T1000 (cell line): ENCODE results near the gene BCLAF1.
A peak's percentile ranks its signal among the peaks of the same experiment; 100 is the strongest.

ENCODE experiments used
- DNase-seq: peaks from one replicate; lab custom pipeline; 2025; ENCODE audit warnings: mixed read lengths; lab: John Stamatoyannopoulos, UW

The BCLAF1 gene, protein sequence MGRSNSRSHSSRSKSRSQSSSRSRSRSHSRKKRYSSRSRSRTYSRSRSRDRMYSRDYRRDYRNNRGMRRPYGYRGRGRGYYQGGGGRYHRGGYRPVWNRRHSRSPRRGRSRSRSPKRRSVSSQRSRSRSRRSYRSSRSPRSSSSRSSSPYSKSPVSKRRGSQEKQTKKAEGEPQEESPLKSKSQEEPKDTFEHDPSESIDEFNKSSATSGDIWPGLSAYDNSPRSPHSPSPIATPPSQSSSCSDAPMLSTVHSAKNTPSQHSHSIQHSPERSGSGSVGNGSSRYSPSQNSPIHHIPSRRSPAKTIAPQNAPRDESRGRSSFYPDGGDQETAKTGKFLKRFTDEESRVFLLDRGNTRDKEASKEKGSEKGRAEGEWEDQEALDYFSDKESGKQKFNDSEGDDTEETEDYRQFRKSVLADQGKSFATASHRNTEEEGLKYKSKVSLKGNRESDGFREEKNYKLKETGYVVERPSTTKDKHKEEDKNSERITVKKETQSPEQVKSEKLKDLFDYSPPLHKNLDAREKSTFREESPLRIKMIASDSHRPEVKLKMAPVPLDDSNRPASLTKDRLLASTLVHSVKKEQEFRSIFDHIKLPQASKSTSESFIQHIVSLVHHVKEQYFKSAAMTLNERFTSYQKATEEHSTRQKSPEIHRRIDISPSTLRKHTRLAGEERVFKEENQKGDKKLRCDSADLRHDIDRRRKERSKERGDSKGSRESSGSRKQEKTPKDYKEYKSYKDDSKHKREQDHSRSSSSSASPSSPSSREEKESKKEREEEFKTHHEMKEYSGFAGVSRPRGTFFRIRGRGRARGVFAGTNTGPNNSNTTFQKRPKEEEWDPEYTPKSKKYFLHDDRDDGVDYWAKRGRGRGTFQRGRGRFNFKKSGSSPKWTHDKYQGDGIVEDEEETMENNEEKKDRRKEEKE

DNA sequence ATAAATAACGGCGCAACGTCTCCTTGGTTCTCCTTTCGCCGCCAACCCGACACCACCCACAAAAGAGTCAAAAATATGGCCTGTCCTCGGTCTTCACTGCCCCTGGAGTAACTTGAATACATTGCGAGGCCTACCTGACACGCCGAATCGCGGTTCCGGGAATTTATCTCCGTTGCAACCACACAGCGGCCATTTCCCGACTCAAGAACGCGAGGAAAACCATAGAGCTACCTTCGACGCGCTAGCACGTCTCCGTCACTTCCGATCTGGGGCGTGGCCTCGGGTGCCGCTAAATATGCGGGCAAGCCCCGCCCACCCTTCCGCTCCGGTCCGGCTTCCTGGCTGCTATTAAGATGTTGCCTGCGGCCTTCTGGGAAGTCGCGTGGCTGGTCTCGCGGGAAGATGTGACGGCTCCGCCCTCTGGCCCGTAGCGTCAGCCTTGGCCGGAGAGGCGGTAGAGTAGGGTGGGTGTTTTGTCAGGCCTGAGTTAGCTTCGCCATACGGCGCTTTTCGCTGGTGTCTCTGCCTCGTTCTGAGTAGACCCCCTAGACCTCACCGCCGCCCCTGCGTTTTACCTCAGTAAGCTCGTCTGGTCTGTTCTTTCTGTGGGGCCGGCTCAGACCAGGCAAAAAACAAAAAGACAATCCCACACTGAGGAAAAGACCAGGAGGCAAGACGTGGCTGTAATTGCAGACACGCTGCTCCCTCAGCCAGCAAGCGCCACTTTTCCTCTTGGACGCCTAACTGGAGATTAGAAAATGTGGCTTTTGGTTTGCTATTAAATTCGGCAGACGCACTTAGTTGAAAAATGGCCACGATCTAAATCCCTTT lies at the start of gene BCLAF1:
TSS of gene BCLAF1 (minus strand) at position 268 of the 831 bp plus-strand sequence. CDS start 9,980 bp downstream, outside the sequence.
- peak; percentile 98 for DNase-seq

DNA sequence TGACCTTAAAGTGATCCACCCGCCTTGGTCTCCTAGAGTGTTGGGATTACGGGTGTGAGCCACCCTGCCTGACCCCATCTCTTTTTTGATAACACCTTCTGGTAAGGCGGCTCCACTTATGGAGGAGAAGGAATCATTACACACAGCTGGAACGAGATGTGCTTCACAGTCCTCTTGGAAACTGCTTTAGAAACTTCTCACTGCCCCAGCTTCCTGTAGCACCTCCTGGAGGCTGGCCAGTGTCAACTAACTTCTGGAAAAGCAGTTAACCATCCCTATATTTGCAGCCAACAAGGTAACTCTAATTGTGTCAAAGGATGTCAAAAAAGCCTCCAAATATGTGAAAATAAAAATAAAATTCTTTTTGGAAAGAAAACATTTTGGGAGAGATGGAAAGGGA lies 48.8 kb upstream of the BCLAF1 start:
- no peak for DNase-seq

DNA sequence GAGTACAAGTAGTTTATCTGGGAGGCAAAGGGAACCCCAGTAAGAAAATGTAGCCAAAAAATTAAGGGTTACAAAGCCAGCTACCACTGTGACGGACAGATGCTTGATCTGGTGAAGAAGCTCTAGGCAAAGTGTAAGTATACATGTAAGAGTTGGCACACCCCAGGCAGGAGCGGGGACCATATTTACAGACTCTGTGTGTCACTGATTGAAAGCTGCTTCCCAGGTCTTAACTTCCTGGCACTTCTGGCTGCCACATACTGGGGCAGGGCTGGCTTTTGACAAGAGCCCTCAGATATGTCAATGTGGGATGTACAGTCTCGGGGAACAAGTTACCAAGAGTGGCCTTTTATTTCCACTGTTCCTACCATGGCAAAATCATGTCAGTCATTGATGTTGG lies 48.0 kb upstream of the BCLAF1 start:
- no peak for DNase-seq

DNA sequence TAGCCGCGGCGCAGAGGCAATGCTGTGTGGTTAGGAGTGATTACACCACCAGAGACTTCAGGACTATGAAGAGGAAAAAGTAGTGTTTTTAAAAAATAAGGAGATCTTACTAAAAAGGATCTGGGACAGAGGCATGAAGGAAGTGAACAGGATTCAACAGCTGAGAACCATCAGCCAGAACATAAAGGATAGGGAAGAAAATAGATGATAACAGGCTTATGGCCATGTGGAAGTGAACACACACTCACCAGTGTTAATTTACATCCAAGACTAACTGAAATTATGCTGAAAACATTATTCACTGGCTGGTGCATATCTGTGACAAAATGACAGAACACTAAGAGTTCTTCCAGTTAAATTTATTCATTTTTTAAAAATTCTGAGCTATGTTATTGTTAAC lies 47.5 kb upstream of the BCLAF1 start:
- DNase-seq, result no peak

DNA sequence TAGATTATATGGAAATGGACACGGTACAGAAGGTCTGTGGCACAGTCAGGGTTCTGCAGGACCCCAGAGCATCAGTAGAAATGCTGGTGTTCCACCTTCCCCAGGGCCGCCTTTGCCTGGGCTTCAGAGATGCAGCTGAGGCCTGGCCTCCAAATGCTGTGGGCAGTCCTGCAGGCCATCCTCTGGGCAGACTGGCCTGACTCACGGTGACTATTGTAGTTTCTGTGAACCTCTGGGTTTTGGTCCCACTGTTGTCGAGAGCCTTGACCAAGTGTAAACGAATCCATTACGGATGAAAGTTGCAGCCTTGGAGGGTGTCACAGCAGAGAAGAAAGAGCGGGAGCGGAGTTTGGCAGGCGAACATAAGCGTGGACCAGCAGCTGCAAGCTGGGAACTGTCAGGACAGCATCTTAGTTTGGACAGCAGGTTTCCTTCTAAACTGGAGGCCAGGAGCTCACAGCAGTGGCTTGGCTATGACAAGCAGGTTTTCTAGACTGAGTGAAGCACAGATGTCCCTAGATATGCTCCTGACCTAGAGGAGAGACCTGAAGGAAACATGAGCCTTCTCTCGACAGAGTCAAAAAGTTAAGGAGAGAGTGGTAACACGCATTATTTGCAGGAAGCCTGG lies 46.2 kb upstream of the BCLAF1 start:
- DNase-seq, result no peak

DNA sequence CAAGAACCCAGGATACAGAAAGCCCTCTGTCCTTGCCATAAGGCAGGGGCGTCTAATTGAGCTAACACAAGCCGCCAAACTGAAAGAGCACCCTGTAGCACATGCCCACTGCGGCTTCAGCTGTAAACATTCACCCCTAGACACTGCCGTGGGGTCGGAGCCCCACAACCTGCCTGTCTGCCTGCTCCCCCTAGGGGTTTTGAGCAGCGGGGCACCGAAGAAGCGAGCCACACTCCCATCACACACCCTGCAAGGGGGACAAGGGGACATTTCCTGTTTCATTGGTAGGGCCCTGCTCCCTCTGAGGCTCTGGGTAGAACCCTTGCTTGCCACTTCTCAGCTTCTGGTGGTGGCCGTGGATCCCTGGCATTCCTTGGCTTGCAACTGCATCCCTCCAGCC lies 45.2 kb upstream of the BCLAF1 start:
- DNase-seq, result no peak

DNA sequence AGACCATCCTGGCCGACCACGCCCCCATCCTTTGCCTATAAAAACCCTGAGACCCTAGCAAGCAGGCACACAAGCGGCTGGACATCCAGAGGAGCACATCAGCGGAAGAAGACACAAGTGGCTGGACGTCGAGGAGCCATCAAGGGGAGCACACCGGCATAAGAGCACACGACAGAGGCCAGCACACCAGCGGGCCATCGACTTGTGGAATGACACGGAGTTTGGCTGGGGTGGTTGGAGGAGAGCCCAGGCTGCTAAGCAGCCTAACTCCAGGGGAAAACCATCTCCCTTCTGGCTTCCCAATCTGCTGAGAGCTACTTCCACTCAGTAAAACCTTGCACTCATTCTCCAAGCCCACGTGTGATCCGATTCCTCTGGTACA lies 44.8 kb upstream of the BCLAF1 start:
- DNase-seq, result no peak

DNA sequence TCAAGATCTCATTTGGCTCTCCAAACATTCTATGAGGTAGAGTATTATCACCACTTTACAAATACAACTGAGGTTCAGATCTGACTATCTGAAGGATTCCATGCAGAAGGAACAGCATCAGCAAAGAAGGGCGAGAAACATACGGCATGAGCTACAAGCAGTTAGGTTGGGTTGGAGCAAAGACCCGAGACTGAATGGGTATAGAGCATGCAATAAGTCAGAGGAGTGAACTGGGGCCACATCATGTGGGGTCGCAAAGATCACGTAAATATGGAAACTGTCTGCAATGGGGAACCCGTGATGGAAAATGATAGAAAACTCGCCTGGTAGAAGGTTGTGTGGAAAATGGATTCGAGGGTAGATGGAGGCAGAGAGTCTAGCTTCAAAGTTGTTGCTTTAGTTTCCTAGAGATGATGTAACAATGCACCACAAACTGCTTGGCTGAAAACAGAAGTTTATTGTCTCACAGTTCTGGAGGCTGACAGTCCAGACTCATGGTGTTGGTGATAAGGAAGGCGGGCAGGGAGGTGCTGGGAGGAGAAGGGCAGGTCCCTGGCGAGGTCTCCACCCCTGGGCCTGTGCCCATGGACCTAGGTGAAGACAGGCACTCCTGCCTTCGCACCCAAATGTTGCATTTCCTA lies 44.3 kb upstream of the BCLAF1 start:
- no peak for DNase-seq

DNA sequence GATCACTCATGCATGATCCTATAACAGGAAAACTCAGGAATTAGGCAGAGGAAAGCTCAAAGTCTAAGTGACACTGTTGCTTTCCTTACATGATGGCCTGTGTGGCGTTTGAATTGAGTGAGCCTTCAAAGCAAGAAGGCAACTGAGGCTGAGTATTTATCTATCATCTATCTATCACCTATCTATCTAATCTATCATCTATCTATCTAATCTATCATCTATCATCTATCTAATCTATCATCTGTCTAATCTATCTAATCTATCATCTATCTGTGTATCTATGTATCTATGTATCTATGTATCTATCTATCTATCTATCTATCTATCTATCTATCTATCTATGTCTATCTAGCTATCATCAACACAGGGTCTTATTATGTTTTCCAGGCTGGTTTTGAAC lies 41.8 kb upstream of the BCLAF1 start:
- DNase-seq, result no peak

DNA sequence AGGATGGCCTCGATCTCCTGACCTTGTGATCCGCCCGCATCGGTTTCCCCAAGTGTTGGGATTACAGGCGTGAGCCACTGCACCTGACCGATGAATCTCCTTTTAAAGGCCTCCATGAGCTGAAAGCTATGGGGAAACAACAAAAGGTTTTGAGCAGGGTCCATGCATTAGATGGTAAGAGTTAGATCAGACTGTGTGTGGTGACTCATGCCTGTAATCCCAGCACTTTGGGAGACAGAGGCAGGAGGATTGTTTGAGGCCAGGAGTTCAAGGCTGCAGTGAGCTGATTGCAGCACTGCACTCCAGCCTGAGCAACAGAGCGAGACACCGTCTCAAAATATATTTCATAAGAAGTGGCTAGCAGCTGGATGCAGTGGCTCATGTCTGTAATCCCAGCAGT lies 41.0 kb upstream of the BCLAF1 start:
- DNase-seq, result no peak

DNA sequence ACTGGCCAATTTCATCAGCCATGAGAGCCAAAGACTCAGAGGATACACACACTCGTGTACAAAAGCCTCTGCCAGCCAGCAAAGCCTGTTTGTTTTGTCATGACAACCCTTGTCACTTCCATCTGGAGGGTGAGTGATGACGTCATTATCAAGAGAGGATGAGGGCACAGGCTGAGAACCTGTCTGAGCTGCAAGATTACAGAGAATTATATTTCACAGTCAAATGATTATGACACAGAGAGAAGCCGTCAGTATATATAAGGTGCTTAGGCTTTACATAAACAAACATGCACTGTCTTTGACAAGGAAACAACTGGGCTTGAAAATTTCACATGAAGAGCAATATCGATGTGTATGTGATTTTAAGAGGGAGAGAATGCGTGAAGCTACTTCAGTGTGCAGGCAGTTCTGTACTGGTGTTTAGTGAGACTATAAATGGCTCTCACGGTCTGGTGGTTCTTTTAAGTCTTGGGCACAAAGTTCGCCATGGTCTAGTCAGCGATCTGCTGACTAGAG lies 36.5 kb upstream of the BCLAF1 start:
- DNase-seq, result no peak

DNA sequence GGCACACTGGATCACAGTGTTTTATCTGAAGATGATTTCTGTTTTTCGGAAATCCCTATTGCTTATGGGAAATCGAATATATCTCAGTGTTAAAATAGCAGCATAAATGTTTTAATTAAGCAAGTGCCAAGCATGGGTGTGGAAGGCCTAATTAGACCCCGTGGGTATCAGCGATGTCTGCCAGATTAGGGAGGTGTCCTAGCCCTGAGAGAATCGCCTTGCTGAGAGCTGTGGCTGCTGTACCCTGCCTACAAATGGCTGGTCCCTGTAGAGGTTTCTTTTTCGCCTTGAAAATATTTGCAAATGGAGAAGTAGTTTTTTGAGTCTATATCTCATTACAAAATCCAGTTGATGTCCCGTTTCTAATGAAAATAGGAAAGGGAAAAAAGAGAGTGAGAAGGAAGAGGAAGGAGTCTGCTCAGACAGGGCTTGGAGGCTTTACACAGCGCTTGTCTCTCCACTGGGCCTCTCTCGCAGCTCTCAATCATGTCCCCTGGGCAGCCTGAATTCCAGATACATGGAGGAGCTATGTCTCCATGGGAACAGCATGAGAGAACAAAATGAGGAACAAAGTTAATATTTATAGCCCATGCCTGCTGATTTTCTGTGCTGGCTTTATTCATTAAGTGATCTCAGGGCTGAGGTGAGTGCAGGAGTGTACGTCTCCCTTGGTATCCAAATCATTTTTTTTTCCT lies 35.2 kb upstream of the BCLAF1 start:
- DNase-seq, result no peak

DNA sequence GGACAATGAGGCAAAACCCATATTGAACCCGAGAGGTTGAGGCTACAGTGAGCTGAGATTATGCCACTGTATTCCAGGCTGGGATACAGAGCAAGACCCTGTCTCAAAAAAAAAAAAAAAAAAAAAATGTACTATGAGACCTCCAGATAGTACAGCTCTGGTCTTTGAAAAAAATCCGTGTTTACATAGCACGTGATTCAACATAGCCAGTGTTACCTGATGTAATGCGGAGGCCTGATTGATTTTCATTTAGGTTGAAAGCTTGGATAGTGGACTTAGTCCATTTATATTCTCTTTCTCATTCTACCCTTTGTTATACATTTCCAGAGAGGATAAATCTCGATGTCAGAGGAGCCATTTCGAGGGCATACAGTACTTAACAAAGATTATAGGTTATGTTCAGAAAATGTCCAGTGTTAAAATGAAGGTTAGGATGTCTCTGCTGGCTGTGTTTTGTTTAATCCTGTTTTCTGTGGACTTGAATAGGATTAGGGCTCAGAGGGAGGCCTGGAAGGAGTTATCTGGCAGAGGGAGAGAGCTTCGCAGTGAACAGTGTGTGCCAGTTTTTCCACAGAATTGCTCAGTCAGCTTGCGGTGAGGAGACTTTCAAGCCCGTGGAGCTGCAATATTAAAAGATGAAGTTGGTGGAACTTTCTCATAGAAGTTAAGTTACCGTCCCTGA lies 33.9 kb upstream of the BCLAF1 start:
- no peak for DNase-seq

DNA sequence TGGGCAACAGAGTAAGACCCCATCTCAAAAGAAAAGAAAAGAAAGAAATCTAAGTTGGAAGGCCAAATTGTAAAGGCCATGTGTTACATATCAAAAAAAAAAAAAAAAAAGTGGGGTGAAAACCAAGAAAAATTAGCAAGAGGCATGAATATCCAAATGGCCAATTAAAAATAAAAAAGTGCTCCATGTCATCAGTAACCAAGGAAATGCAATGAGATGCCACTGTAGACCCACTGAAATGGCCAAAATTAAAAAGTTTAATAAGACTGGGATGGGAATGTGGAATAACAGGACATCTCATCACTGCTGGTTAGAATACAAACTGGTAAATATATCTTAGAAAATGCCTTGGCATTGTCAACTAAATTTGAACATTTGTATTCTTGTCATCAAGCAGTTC lies 30.1 kb upstream of the BCLAF1 start:
- DNase-seq, result no peak

DNA sequence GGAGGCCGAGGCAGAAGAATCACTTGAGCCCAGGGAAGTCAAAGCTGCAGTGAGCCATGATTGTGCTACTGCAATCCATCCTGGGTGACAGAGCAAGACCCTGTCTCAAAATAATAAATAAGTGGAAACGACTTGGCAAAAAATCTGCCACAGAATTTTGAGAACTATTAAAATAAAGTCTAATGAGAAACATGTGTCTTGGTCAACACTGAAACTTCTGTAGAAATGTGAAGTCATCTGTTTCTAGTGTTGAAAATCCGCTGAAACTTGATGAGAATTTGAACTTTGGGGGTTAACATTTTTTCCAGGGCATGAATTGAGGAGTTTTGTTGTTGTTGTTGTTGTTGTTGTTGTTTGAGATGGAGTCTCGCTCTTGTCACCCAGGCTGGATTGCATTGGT lies 29.0 kb upstream of the BCLAF1 start:
- no peak for DNase-seq

DNA sequence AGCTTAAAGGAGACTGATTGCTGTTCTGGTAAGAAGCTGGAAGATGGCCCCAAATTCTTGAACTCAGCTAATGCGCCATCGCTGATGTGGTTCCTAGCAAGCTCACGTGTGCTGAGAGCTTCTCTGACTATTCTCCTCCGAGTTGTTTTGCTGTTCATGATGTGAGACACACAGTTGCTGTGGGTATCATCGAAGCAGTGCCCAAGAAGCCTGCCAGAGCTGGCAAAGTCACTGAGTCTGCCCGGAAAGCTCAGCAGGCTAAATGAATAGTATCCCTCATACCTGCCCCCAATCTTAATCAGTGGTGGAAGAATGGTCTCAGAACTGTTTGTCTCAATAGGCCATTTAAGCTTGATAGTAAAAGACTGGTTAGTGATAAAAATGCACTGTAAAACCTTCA lies 28.3 kb upstream of the BCLAF1 start:
- no peak for DNase-seq

DNA sequence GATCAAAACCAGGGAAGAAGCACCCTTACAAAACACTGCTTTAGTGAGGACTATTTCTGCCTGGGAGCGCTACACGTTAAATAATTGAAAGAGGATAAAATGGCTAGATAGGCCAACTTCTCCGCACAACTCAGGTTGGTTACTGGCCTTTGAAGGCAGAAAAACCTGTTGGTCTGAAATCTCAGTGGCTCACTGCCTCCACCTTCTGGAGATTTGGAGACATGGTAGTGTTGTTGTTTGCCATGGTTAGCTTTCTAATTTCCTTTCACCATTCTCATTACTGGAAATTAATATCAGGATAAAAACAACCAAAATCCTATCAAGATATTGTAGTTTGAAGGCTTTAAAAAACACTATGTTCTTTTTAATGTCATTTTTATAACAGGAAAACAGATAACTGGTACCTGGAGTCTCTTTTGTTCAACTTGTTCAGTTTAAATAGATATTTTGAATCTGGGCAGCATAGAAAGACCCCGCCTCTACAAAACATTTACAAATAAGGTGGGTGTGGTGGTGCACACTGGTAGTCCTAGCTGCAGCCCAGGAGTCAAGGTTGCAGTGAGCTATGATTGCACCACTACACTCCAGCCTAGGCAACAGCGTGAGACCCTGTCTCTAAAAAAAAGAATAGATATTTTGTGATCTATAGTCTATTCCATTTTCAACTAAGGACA lies 27.5 kb upstream of the BCLAF1 start:
- peak; percentile 16 for DNase-seq

DNA sequence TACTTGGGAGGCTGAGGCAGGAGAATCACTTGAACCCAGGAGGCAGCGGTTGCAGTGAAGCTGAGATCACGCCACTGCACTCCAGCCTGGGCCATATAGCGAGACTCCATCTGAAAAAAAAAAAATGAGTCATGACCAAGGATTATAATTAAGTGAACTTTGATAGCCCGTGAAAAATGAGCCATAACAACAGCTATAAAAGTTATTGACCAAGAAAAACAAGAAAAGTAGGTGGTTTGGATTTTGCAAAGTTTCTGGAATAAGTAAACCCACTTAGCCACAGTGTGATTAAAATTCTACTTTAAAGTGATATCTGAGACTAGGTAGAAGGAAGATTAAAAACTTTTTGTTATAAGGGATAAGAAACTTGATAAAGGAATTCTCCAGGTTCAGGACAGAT lies 25.9 kb upstream of the BCLAF1 start:
- no peak for DNase-seq

DNA sequence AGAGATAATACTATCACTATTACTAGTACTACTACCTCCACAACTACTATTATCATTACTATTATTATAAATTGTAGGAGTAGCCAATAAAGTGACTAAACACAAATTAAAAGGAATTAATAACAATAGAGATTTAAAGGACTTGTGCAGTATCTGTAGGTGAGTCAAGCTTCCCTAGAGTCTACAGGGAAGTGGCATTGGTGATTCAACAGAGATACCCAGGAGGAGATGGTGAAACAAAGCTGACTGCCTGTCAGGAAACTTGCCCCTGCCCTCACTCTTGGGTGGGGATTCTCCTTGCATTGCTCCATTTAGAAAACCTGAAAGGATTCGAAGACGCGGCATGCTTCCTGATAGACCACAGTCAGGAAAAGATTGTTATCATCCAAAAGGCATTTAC lies 23.3 kb upstream of the BCLAF1 start:
- no peak for DNase-seq
